Stomach (tissue), 9 donors: ENCODE measurements around the gene NTRK2. TPM values are rescaled to one million over a fixed set of nuclear protein-coding genes. Genes with fewer than 3 reads are reported as not detected.

Source experiments
- DNase-seq, 2 donors: peaks; one replicate each; pipeline versions ENCODE4 v3.0.0 to v3.0.0-alpha.2; 2013 to 2019
- H3K27ac ChIP-seq, 5 donors: fragments of 200-600 bp in 4 of 5; sonication (generic) in 4 of 5; one replicate each; pipeline ENCODE4 v1.5.1; 2013 to 2019; ENCODE audit warnings: mild to moderate bottlenecking in 1 of 5, moderate library complexity in 1 of 5
- H3K27me3 ChIP-seq, 3 donors: fragments of 200-600 bp; sonication (generic); one replicate each; pipeline ENCODE4 v1.5.1; 2017 to 2019; ENCODE audit warnings: mixed run types in 1 of 3
- H3K36me3 ChIP-seq, 4 donors: fragments of 200-600 bp; sonication (generic); 1 replicate in 3 of 4; 2 replicates in 1 of 4; pipeline ENCODE4 v1.5.1; 2016 to 2019
- H3K4me1 ChIP-seq, 4 donors: fragments of 200-600 bp; sonication (generic); one replicate each; pipeline ENCODE4 v1.5.1; 2016 to 2019
- H3K4me3 ChIP-seq, 4 donors: fragments of 200-600 bp; sonication (generic) in 3 of 4; one replicate each; pipeline ENCODE4 v1.5.1; 2016 to 2019; ENCODE audit warnings: mild to moderate bottlenecking in 1 of 4
- H3K9me3 ChIP-seq, 4 donors: fragments of 200-600 bp; sonication (generic); one replicate each; pipeline ENCODE4 v1.5.1; 2016 to 2019
- CTCF ChIP-seq, 7 experiments: fragments of 450-650 bp in 4 of 7; fragments of 200-600 bp in 3 of 7; sonication (generic) in 3 of 7; IDR thresholded peaks; one replicate each; pipeline ENCODE4 v1.5.1; 2016 to 2019; ENCODE audit warnings: antibody characterized with exemption in 7 of 7, control low read depth in 2 of 7, mild to moderate bottlenecking in 1 of 7
- EP300 ChIP-seq: sonication (generic); formaldehyde crosslinking; IDR thresholded peaks from one replicate; pipeline ENCODE4 v1.6.1; 2017; ENCODE audit warnings: antibody characterized with exemption
- POLR2A ChIP-seq, 4 donors: fragments of 450-650 bp; IDR thresholded peaks; one replicate each; pipeline ENCODE4 v1.6.1; 2016; ENCODE audit warnings: antibody characterized with exemption in 4 of 4, control low read depth in 2 of 4, mild to moderate bottlenecking in 1 of 4, moderate library complexity in 1 of 4
- POLR2AphosphoS5 ChIP-seq, 3 donors: sonication (generic); formaldehyde crosslinking; IDR thresholded peaks; one replicate each; pipeline ENCODE4 v1.6.1; 2016; ENCODE audit warnings: antibody characterized with exemption in 3 of 3
- WGBS, 5 donors: extraction: QIAGEN DNeasy Blood & Tissue Kit in 3 of 5; methylation state at CpG; one replicate each; pipeline versions ENCODE4 v1.1.5 to v1.1.7; 2013 to 2018; 5-methylcytosine and 5-hydroxymethylcytosine counted together
- intact Hi-C: fragments of 100-400 bp; cut with DNase I; formaldehyde crosslinking; loops from one replicate; pipeline ENCODE4 v1.15.1; 2023; ENCODE audit warnings: low total_unique reads
- polyA plus RNA-seq, 3 donors: library from polyadenylated mRNA; stranded (reverse); fragments of 200-250 nt; gene quantifications; one replicate each; pipeline ENCODE4 v1.2.3, GENCODE V29; 2013
- total RNA-seq, 5 donors: library from RNA; depleted of rRNA; stranded (reverse); fragments of >200 nt; gene quantifications; one replicate each; pipeline versions ENCODE4 v1.1.0 to v1.2.3, GENCODE V29; 2014 to 2016
- donor health status: healthy with polysubstance abuse.
- donor health status: Bipolar disorder and iron deficiency.
- donor health status: healthy.

NTRK2 gene
- total and polyA plus RNA-seq, 8 donors = 0.06 to 8.8 (median 2.6) TPM

DNA sequence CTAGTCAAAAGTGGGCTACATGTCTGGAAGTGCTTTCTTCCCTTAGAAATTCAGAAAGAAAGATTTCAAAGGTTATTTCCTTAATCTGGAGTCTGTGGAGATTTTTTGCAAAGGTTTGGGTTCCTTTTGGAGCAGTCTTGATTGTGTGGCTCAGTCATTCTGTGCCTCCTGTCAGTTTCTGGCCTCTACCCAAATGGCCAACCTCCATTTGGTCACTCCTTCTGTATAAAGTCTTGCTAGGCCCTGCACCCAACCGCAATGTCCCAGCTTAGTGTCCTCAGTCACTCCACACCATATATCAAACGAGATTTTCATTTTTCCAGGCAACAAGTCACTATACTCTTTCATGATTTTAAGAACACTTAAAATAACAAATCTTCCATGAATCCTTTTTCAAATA lies 199.6 kb downstream of the NTRK2 start:
- no peak for DNase-seq
- Histone ChIP-seq H3K36me3 (no peaks in the 10 kb centered on the region), H3K4me1 (no peaks in the 10 kb centered on the region), H3K27me3 (no peaks in the 10 kb centered on the region), H3K9me3 (no peaks in the 10 kb centered on the region), H3K4me3 (no peak overlapping the region), H3K27ac (no peak overlapping the region)
- intact Hi-C loops = no loop called here
- no peak for TF ChIP-seq POLR2AphosphoS5 (IDR thresholded peaks at IDR 0.05)
- TF ChIP-seq POLR2A (IDR thresholded peaks at IDR 0.05) = no peak
- TF ChIP-seq CTCF (IDR thresholded peaks at IDR 0.05) = no peak
- no peak for TF ChIP-seq EP300
- WGBS, 5 donors = 84 to 92% (median 87%) methylated on average over 2 of the region's 2 CpGs

DNA sequence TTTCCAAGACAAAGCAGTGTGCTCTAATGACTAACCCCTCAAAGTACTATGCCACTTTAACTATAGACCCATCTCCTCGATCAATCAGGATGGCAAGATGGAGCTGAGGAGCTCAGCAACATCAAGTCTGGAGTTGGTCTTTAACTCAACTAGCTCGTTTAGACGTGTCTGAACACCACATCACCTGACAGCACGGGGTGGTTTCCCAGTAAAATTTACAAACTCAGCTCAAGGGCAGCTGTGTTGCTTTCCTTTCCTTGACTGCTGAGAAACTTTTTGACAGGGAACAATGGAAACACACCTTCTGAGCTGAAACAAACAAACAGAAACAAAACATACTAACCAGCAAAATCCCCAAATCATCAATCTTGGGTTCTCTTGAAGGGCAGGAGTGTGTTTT lies 202.5 kb downstream of the NTRK2 start:
- Histone ChIP-seq H3K36me3 (no peaks in the 10 kb centered on the region), H3K27me3 (no peaks in the 10 kb centered on the region), H3K9me3 (no peaks in the 10 kb centered on the region), H3K27ac (no peak overlapping the region), H3K4me3 (no peak overlapping the region), H3K4me1 (no peaks in the 10 kb centered on the region)
- intact Hi-C loops = no loop called here
- DNase-seq = no peak
- WGBS, 5 donors = 74 to 86% (median 78%) methylated on average over 4 of the region's 4 CpGs
- TF ChIP-seq POLR2AphosphoS5 (IDR thresholded peaks at IDR 0.05) (no peak), CTCF (IDR thresholded peaks at IDR 0.05) (no peak), POLR2A (IDR thresholded peaks at IDR 0.05) (no peak), EP300 (no peak)

DNA sequence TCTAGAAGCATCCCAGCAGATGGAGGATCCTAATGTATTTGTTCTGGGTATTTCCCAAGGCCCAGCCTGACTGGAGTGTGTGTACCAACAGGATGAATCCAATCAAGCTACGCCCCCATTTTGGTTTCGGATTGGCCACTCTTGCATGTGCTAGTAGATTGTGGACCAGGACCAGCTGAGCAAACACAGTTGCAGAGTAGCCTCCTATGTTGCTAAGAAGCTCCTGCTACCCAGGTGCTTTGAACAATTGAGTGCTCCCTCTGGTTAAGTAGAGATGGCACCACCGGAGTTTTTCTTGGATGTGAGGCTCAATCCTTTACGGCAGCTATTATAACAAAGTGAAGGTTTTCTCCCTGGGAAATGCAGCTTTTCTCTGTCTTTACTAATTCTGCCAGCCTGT lies 204.5 kb downstream of the NTRK2 start:
- no peaks in the 10 kb centered on the region for H3K36me3 ChIP-seq
- no peaks in the 10 kb centered on the region for H3K4me1 ChIP-seq
- H3K9me3 ChIP-seq = no peaks in the 10 kb centered on the region
- TF ChIP-seq EP300 (no peak), CTCF (IDR thresholded peaks at IDR 0.05) (no peak), POLR2AphosphoS5 (IDR thresholded peaks at IDR 0.05) (no peak), POLR2A (IDR thresholded peaks at IDR 0.05) (no peak)
- intact Hi-C loops = no loop called here
- H3K27ac ChIP-seq = no peak overlapping the region
- no peaks in the 10 kb centered on the region for H3K27me3 ChIP-seq
- no peak overlapping the region for H3K4me3 ChIP-seq
- no peak for DNase-seq
- 81 to 94% (median 89%) methylated on average over 4 of the region's 4 CpGs for WGBS, 5 donors

DNA sequence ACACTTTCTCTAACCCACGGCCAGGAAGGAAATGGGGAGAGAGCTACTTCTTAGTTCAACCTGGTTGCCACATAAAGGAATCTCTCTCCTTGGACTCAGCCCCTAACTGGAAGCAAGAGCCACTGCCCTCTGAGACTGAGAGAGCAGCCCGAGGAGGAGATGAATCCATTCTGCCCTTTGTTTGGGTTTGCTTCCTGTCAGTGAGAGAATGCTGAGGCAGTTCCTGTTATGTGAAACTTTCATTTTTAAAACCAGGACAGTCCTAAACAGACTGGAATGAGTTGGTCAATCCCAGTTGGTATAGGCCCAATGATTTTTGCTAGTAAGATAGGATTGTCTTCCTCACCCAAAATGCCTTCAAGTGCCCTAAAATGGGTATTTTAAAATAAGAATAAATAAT lies 205.1 kb downstream of the NTRK2 start:
- Histone ChIP-seq H3K27ac (no peak overlapping the region), H3K36me3 (no peaks in the 10 kb centered on the region), H3K27me3 (no peaks in the 10 kb centered on the region), H3K4me1 (no peaks in the 10 kb centered on the region), H3K9me3 (no peaks in the 10 kb centered on the region), H3K4me3 (no peak overlapping the region)
- TF ChIP-seq POLR2AphosphoS5 (IDR thresholded peaks at IDR 0.05) (no peak), EP300 (no peak), CTCF (IDR thresholded peaks at IDR 0.05) (no peak), POLR2A (IDR thresholded peaks at IDR 0.05) (no peak)
- intact Hi-C loops = no loop called here
- DNase-seq = no peak
- WGBS, 5 donors = 31 to 45% (median 34%) methylated on average over 2 of the region's 2 CpGs
